HEK293 (cell line): ENCODE data around the gene FOXL2.
"Not testable (repeated sequence)": the region's sequence is repeated elsewhere in the genome, so short reads cannot be mapped to it uniquely, and the experiment has no call there.

Source experiments
- CTCF ChIA-PET: fragments of 350-600 bp; formaldehyde crosslinking; extraction: SDS; loops from one replicate; lab custom pipeline; 2021; ENCODE audit warnings: antibody characterized with exemption; lab: Yijun Ruan, JAX
- POLR2A ChIA-PET: fragments of 300-600 bp; formaldehyde crosslinking; extraction: SDS; loops from one replicate; lab custom pipeline; 2020; ENCODE audit warnings: antibody characterized with exemption, inconsistent platforms; lab: Yijun Ruan, JAX
- H3K27ac ChIP-seq: fragments of 200-500 bp; sonication (Bioruptor generic); 2 replicates; pipeline ENCODE4 v1.5.1; 2014; ENCODE audit warnings: low read depth, low read length, control low read depth, inconsistent platforms; ENCODE audit errors: extremely low read depth
- H3K36me3 ChIP-seq, 2 experiments: fragments of 200-500 bp in 1 of 2; sonication (Bioruptor generic) in 1 of 2; 1 replicate in 1 of 2; 2 replicates in 1 of 2; pipeline ENCODE4 v1.5.1; 2014 to 2017; ENCODE audit warnings: inconsistent platforms in 2 of 2, low read length in 2 of 2; ENCODE audit not compliant: control insufficient read depth in 2 of 2, insufficient read depth in 1 of 2
- H3K4me1 ChIP-seq: fragments of 200-500 bp; sonication (Bioruptor generic); 2 replicates; pipeline ENCODE4 v1.5.1; 2014; ENCODE audit warnings: mild to moderate bottlenecking, low read length, inconsistent platforms; ENCODE audit not compliant: control insufficient read depth, insufficient read depth
- H3K4me3 ChIP-seq: 2 replicates; pipeline ENCODE4 v1.5.1; 2011; ENCODE audit warnings: low read depth, mild to moderate bottlenecking, control low read depth, low read length, moderate library complexity
- H3K9me3 ChIP-seq: fragments of 200-500 bp; sonication (Bioruptor generic); 2 replicates; pipeline ENCODE4 v1.5.1; 2014; ENCODE audit warnings: low read depth, low read length, inconsistent platforms; ENCODE audit not compliant: control insufficient read depth, insufficient read depth
- BCL11A ChIP-seq: fragments of 450-650 bp; formaldehyde crosslinking; IDR thresholded peaks from 2 replicates; pipeline ENCODE4 v1.5.1; 2016; ENCODE audit warnings: low read depth, missing biosample characterization, missing genetic modification characterization
- GFI1B ChIP-seq: fragments of 450-650 bp; formaldehyde crosslinking; IDR thresholded peaks from 2 replicates; pipeline ENCODE4 v1.5.1; 2016; ENCODE audit warnings: missing biosample characterization, missing genetic modification characterization
- HOXD13 ChIP-seq: sonication (generic); formaldehyde crosslinking; IDR thresholded peaks from 2 replicates; pipeline ENCODE4 v1.8.0; 2022; ENCODE audit warnings: missing genetic modification reagents, borderline replicate concordance
- IKZF3 ChIP-seq: fragments of 450-650 bp; IDR thresholded peaks from 2 replicates; pipeline ENCODE4 v1.5.0; 2018; ENCODE audit warnings: missing biosample characterization, mild to moderate bottlenecking, missing genetic modification characterization, moderate library complexity
- PRDM1 ChIP-seq: fragments of 450-650 bp; formaldehyde crosslinking; IDR thresholded peaks from 2 replicates; pipeline ENCODE4; 2016; ENCODE audit warnings: missing biosample characterization, missing genetic modification characterization
- PRDM6 ChIP-seq: fragments of 450-650 bp; formaldehyde crosslinking; IDR thresholded peaks from 2 replicates; pipeline ENCODE4 v1.5.1; 2017; ENCODE audit warnings: missing biosample characterization, missing genetic modification characterization
- SCRT2 ChIP-seq: fragments of 450-650 bp; formaldehyde crosslinking; IDR thresholded peaks from 2 replicates; pipeline ENCODE4 v1.5.1; 2016; ENCODE audit warnings: missing biosample characterization, missing genetic modification characterization
- ZBTB17 ChIP-seq: fragments of 450-650 bp; formaldehyde crosslinking; IDR thresholded peaks from 2 replicates; pipeline ENCODE4 v1.5.1; 2016; ENCODE audit warnings: missing biosample characterization, missing genetic modification characterization
- ZFP41 ChIP-seq: fragments of 450-650 bp; formaldehyde crosslinking; IDR thresholded peaks from 2 replicates; pipeline ENCODE4 v1.5.1; 2016; ENCODE audit warnings: missing biosample characterization, missing genetic modification characterization, borderline replicate concordance
- ZIC2 ChIP-seq: fragments of 450-650 bp; formaldehyde crosslinking; IDR thresholded peaks from 2 replicates; pipeline ENCODE4 v1.5.1; 2016; ENCODE audit warnings: missing biosample characterization, missing genetic modification characterization
- ZNF140 ChIP-seq: fragments of 450-650 bp; formaldehyde crosslinking; IDR thresholded peaks from 2 replicates; pipeline ENCODE4 v1.5.1; 2016; ENCODE audit warnings: missing biosample characterization, missing genetic modification characterization
- ZNF19 ChIP-seq: fragments of 450-650 bp; formaldehyde crosslinking; IDR thresholded peaks from 2 replicates; pipeline ENCODE4; 2016; ENCODE audit warnings: missing biosample characterization, missing genetic modification characterization, low read depth
- ZNF2 ChIP-seq: fragments of 450-650 bp; formaldehyde crosslinking; IDR thresholded peaks from 2 replicates; pipeline ENCODE4 v1.5.1; 2016; ENCODE audit warnings: missing biosample characterization, missing genetic modification characterization
- ZNF274 ChIP-seq, 2 experiments: fragments of 200-500 bp in 1 of 2; fragments of 450-650 bp in 1 of 2; sonication (Bioruptor generic) in 1 of 2; formaldehyde crosslinking in 1 of 2; IDR thresholded peaks; 2 replicates each; pipeline versions ENCODE4 v1.5.1 to v1.6.1; 2014 to 2016; ENCODE audit warnings: borderline replicate concordance in 1 of 2, inconsistent platforms in 1 of 2, low read length in 1 of 2, missing biosample characterization in 1 of 2, missing genetic modification characterization in 1 of 2
- ZNF341 ChIP-seq: fragments of 450-650 bp; formaldehyde crosslinking; IDR thresholded peaks from 2 replicates; pipeline ENCODE4; 2016; ENCODE audit warnings: low read depth, missing biosample characterization, missing genetic modification characterization
- ZNF654 ChIP-seq: fragments of 450-650 bp; formaldehyde crosslinking; IDR thresholded peaks from 2 replicates; pipeline ENCODE4 v1.5.1; 2016; ENCODE audit warnings: low read depth, missing biosample characterization, missing genetic modification characterization
- ZNF830 ChIP-seq: fragments of 450-650 bp; IDR thresholded peaks from 2 replicates; pipeline ENCODE4 v1.5.0; 2018; ENCODE audit warnings: missing biosample characterization, missing genetic modification characterization, low read depth, mild to moderate bottlenecking, moderate library complexity
- ZSCAN23 ChIP-seq: fragments of 450-650 bp; formaldehyde crosslinking; IDR thresholded peaks from 2 replicates; pipeline ENCODE4 v1.5.1; 2016; ENCODE audit warnings: missing biosample characterization, missing genetic modification characterization
- TF ChIP-seq, protein P1 (sequence below): fragments of 450-650 bp; formaldehyde crosslinking; IDR thresholded peaks from 2 replicates; pipeline ENCODE4 v1.5.1; 2016; ENCODE audit warnings: missing biosample characterization, missing genetic modification characterization
- TF ChIP-seq, protein P2 (sequence below): fragments of 450-650 bp; formaldehyde crosslinking; IDR thresholded peaks from 2 replicates; pipeline ENCODE4 v1.5.1; 2016; ENCODE audit warnings: missing biosample characterization, missing genetic modification characterization

FOXL2 gene

GRCh38 chr3:138923531-138923994 is 23.4 kb downstream of the FOXL2 start:
- Histone ChIP-seq H3K9me3 (no peaks in the 10 kb centered on the region), H3K4me1 (no peaks in the 10 kb centered on the region), H3K4me3 (no peak overlapping the region), H3K27ac (no peak overlapping the region), H3K36me3 (no peaks in the 10 kb centered on the region)
- POLR2A ChIA-PET: interaction anchor here (1.3 kb wide), 1 partner anchor 12 kb away, joined by 3 read pairs; no protein-coding TSS in a partner anchor
- TF ChIP-seq BCL11A: no peak
- no peak for TF ChIP-seq GFI1B (tag by site-specific recombination)
- TF ChIP-seq, protein P1, sequence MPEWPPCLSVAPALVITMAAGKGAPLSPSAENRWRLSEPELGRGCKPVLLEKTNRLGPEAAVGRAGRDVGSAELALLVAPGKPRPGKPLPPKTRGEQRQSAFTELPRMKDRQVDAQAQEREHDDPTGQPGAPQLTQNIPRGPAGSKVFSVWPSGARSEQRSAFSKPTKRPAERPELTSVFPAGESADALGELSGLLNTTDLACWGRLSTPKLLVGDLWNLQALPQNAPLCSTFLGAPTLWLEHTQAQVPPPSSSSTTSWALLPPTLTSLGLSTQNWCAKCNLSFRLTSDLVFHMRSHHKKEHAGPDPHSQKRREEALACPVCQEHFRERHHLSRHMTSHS (tag by site-specific recombination): no peak
- peak; percentile 50 for TF ChIP-seq ZNF654 (tag by site-specific recombination)
- TF ChIP-seq ZNF2 (tag by site-specific recombination): peak; percentile 84
- TF ChIP-seq ZNF140 (tag by site-specific recombination): no peak
- no peak for TF ChIP-seq ZNF830 (tag by site-specific recombination)
- CTCF ChIA-PET: interaction anchor here (0.6 to 4.5 kb wide), 48 partner anchors 8 to 913 kb away, joined by 3 to 42 read pairs (median 4); partner anchors contain the start of gene CEP70

DNA sequence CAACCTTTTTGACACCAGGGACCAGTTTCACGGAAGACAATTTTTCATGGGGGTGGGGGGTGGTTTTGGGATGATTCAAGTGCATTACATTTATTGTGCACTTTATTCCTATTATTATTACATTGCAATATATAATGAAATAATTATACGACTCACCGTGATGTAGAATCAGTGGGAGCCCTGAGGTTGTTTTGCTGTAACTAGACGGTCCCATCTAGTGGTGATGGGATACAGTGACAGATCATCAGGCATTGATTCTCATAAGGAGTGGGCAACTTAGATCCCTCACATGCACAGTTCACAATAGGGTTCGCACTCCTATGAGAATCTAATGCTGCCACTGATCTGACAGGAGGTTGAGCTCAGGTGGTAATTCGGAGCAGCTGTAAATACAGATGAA is 24.5 kb downstream of the FOXL2 start:
- H3K4me3 ChIP-seq, H3K36me3 ChIP-seq, H3K27ac ChIP-seq, H3K9me3 ChIP-seq, H3K4me1 ChIP-seq: not testable (repeated sequence)
- ChIA-PET POLR2A (interaction anchor here (0.7 kb wide), 1 partner anchor 328 kb away, joined by 5 read pairs; no protein-coding TSS in a partner anchor), CTCF (interaction anchor here (0.6 to 4.5 kb wide), 17 partner anchors 9 to 507 kb away, joined by 3 to 42 read pairs (median 5); partner anchors contain the start of gene CEP70)

DNA sequence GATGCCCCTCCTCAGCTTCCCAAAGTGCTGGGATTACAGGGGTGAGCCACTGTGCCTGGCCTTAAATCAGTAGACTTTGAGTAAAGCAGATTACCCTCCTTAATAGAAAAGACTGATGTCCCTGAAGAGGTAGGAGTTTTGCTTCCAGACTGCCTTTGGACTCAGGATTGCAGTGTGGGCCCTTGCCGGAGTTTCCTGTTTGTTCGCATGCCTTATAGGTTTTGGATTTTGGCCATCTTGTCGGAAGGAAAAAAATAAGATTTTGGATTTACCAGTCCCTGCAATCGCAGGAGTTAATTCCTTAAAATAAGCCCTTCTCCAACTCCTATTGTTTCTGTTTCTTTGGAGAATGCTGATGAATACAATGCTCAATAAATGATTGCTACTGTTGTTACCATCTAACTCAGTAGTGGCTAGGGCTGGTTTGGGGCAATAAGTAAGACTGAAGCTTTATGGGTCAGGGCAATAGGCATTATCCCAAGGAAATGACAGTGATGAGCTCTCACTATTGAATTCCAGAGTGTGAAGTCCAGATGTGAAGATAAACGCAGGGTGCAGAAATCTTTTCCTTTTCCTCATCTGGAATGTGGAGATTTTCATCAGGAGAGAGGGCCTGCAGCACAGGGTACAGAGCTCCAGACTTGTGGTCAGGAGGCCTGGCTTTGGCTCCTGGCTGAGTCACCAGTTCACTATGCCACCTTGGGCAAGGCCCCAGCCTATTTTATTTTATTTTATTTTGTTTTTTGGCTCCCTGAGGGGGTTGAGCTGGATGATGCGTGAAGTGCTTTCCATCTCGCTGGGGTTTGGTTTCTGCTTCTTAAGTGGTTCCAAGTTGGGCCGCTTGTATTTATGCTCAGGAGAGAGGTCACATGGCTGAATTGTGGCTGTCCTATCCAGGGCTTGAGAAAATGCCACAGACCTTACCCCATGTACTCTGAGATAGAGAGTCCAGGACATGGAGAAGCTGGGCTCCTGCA is 25.3 kb downstream of the FOXL2 start:
- Histone ChIP-seq H3K9me3 (no peaks in the 10 kb centered on the region), H3K4me3 (no peak overlapping the region), H3K4me1 (no peaks in the 10 kb centered on the region), H3K36me3 (no peaks in the 10 kb centered on the region), H3K27ac (no peak overlapping the region)
- ChIA-PET POLR2A (interaction anchor here (0.7 kb wide), 1 partner anchor 327 kb away, joined by 5 read pairs; no protein-coding TSS in a partner anchor), CTCF (interaction anchor here (0.6 to 4.5 kb wide), 12 partner anchors 9 to 500 kb away, joined by 3 to 42 read pairs (median 4); partner anchors contain the start of gene CEP70)
- no peak for TF ChIP-seq ZFP41 (tag by site-specific recombination)
- TF ChIP-seq ZBTB17 (tag by site-specific recombination): no peak
- no peak for TF ChIP-seq ZIC2 (tag by site-specific recombination)
- TF ChIP-seq ZNF274 (IDR thresholded peaks at IDR 0.05; ENCODE audit: low read length): no peak
- no peak for TF ChIP-seq ZNF274 (tag by site-specific recombination; IDR thresholded peaks at IDR 0.05; ENCODE audit: borderline replicate concordance)
- TF ChIP-seq ZSCAN23: no peak
- TF ChIP-seq IKZF3 (tag by site-specific recombination): no peak

DNA sequence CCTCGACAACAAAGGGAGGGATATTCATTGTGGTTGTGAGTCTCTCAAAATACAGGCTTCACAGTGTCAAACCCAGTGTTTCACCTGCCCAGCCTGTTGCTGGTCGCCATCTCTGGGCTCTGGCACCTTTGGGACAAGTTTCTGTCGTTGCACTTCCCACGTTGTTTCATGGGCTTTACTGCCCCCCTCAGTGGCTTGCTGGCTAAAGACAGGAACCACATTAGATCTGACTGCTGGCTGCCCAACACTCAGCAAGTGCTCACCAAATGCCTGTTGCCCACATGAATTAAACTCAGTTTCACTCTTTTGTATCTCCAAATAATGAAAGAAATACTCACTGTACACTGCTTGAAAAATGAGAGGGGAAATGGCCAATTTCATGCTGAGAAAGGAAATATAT is 27.6 kb downstream of the FOXL2 start:
- H3K4me3 ChIP-seq: no peak overlapping the region
- no peaks in the 10 kb centered on the region for H3K4me1 ChIP-seq
- ChIA-PET POLR2A (no interaction called here), CTCF (interaction anchor here (0.6 to 2.1 kb wide), 3 partner anchors 14 to 573 kb away, joined by 3 to 11 read pairs (median 5); no protein-coding TSS in a partner anchor)
- H3K27ac ChIP-seq: no peak overlapping the region
- no peaks in the 10 kb centered on the region for H3K9me3 ChIP-seq
- H3K36me3 ChIP-seq: no peaks in the 10 kb centered on the region
- TF ChIP-seq PRDM6: no peak
- TF ChIP-seq SCRT2 (tag by site-specific recombination): peak; percentile 17; the same call in 1 of the 2 replicates
- TF ChIP-seq ZNF341 (tag by site-specific recombination): no peak
- TF ChIP-seq PRDM1 (tag by site-specific recombination): no peak
- TF ChIP-seq HOXD13 (CRISPR knock-in tag): no peak
- TF ChIP-seq ZNF19 (tag by site-specific recombination): no peak
- TF ChIP-seq, protein P2, sequence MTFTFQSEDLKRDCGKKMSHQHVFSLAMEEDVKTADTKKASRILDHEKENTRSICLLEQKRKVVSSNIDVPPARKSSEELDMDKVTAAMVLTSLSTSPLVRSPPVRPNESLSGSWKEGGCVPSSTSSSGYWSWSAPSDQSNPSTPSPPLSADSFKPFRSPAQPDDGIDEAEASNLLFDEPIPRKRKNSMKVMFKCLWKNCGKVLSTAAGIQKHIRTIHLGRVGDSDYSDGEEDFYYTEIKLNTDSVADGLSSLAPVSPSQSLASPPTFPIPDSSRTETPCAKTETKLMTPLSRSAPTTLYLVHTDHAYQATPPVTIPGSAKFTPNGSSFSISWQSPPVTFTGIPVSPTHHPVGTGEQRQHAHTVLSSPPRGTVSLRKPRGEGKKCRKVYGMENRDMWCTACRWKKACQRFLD (tag by site-specific recombination): no peak
